Measurements from ENCODE around the gene SEC22A. TPM values are rescaled to one million over a fixed set of nuclear protein-coding genes. Genes with fewer than 3 reads are reported as not detected.
A peak's percentile ranks its signal among the peaks of the same experiment; 100 is the strongest.

SEC22A gene
- total RNA-seq = 23.5 and 41.9 TPM in 2 replicates

GRCh38 chr3:123201557-123202427 is at the start of gene SEC22A:
Gene SEC22A, plus strand, starts transcription at chr3:123201943. Its CDS starts 7,275 bp downstream, at chr3:123209218.
- no peak for TF ChIP-seq CTCF (IDR thresholded peaks at IDR 0.05; ENCODE audit: insufficient read depth, low read depth, low read length)
- peak within 1 kb of the TSS; percentile 97 for H3K4me3 ChIP-seq (ENCODE audit: low read depth, low read length)
- DNase-seq (ENCODE audit: low read depth) = peak; percentile 89

GRCh38 chr3:123152687-123153086 is 49.1 kb upstream of the SEC22A start:
- no peak overlapping the region for H3K4me3 ChIP-seq (ENCODE audit: low read depth, low read length)
- TF ChIP-seq CTCF (IDR thresholded peaks at IDR 0.05; ENCODE audit: insufficient read depth, low read depth, low read length) = no peak
- no peak for DNase-seq (ENCODE audit: low read depth)

- DNase-seq (ENCODE audit: low read depth) = no peak
- no peak overlapping the region for H3K4me3 ChIP-seq (ENCODE audit: low read depth, low read length)
- TF ChIP-seq CTCF (IDR thresholded peaks at IDR 0.05; ENCODE audit: insufficient read depth, low read depth, low read length) = no peak
Measured at GRCh38 chr3:123153125-123154019, 48.4 kb upstream of the SEC22A start.

- no peak for TF ChIP-seq CTCF (IDR thresholded peaks at IDR 0.05; ENCODE audit: insufficient read depth, low read depth, low read length)
- DNase-seq (ENCODE audit: low read depth) = no peak
- H3K4me3 ChIP-seq (ENCODE audit: low read depth, low read length) = no peak overlapping the region
Measured at GRCh38 chr3:123154020-123154985, 47.4 kb upstream of the SEC22A start.

- H3K4me3 ChIP-seq (ENCODE audit: low read depth, low read length) = no peak overlapping the region
- DNase-seq (ENCODE audit: low read depth) = no peak
- no peak for TF ChIP-seq CTCF (IDR thresholded peaks at IDR 0.05; ENCODE audit: insufficient read depth, low read depth, low read length)
Measured at GRCh38 chr3:123155471-123156011, 46.2 kb upstream of the SEC22A start.
